Skeletal muscle tissue (tissue), 4 donors: ENCODE results near the gene AGO1. TPM values are rescaled to one million over a fixed set of nuclear protein-coding genes. Genes with fewer than 3 reads are reported as not detected.

Experiments
- H3K27ac ChIP-seq: one replicate; pipeline ENCODE4 v1.7.0; 2013; ENCODE audit warnings: mild to moderate bottlenecking, low read depth, low read length, inconsistent platforms
- H3K27me3 ChIP-seq, 3 donors: one replicate each; pipeline ENCODE4 v1.7.0; 2013; ENCODE audit warnings: low read length in 3 of 3; ENCODE audit not compliant: control insufficient read depth in 3 of 3, insufficient read depth in 3 of 3
- H3K36me3 ChIP-seq, 3 donors: one replicate each; pipeline ENCODE4 v1.7.0; 2013; ENCODE audit warnings: low read length in 3 of 3; ENCODE audit not compliant: control insufficient read depth in 3 of 3, insufficient read depth in 3 of 3
- H3K4me1 ChIP-seq, 3 donors: one replicate each; pipeline ENCODE4 v1.7.0; 2013; ENCODE audit warnings: low read length in 3 of 3, mild to moderate bottlenecking in 3 of 3; ENCODE audit not compliant: control insufficient read depth in 3 of 3, insufficient read depth in 3 of 3
- H3K4me3 ChIP-seq, 3 donors: one replicate each; pipeline ENCODE4 v1.7.0; 2013; ENCODE audit warnings: low read length in 3 of 3
- H3K9ac ChIP-seq, 3 donors: one replicate each; pipeline ENCODE4 v1.7.0; 2013; ENCODE audit warnings: low read length in 3 of 3, mild to moderate bottlenecking in 3 of 3, moderate library complexity in 2 of 3, low read depth in 1 of 3
- H3K9me3 ChIP-seq, 3 donors: one replicate each; pipeline ENCODE4 v1.7.0; 2013; ENCODE audit warnings: low read length in 3 of 3; ENCODE audit not compliant: control insufficient read depth in 3 of 3
- total RNA-seq: library from RNA; depleted of rRNA; stranded (reverse); fragments of >200 nt; gene quantifications from one replicate; pipeline ENCODE4 v1.2.3, GENCODE V29; 2014
- donor health status: Osteomylitis.

The AGO1 gene
- total RNA-seq, 1 donor from 2014 or later: 5.7 TPM

DNA sequence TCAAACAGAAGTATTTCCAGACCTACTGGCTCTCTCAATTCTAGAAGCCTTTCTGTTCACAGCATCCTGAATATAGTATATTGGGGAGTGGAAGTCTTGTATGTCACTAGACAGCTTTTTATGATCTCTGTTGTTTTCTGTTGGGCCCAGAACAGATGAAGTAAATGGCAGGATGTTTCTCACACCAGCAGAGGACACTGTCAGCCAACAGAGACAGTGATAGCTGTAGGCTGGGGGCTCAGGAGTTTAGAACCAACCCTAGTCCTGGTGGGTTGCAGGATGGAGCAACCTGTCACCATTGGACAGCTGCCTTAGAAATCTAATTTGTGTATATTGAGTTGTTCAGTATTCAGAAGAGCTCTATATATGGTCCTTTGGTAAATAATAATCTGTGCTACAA lies 16.9 kb downstream of the AGO1 start:
- no peak overlapping the region for H3K27ac ChIP-seq
- peaks cover 30 to 55% (median 34%) of the 10 kb centered on the region in 3 donors for H3K36me3 ChIP-seq
- no peak overlapping the region for H3K4me3 ChIP-seq
- no peaks in the 10 kb centered on the region for H3K9me3 ChIP-seq
- H3K4me1 ChIP-seq: no peaks in the 10 kb centered on the region
- no peaks in the 10 kb centered on the region for H3K27me3 ChIP-seq
- no peak overlapping the region for H3K9ac ChIP-seq

DNA sequence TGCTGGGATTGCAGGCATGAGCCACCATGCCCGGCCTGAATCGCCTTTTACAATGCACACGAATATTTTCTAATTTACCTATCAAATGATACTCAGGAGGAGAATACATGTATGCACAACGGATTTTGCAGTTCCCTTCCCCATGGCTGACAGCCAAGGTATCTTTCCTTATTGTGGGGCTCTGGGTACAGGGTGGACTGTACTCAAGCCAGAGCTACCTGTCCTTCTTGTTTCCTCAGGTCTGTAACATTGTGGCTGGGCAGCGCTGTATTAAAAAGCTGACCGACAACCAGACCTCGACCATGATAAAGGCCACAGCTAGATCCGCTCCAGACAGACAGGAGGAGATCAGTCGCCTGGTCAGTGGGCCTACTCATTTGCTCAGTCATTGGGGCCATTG lies 18.2 kb downstream of the AGO1 start:
- Histone ChIP-seq H3K27me3 (no peaks in the 10 kb centered on the region), H3K36me3 (peaks cover 31 to 54% (median 33%) of the 10 kb centered on the region in 3 donors), H3K4me3 (no peak overlapping the region), H3K27ac (no peak overlapping the region), H3K4me1 (no peaks in the 10 kb centered on the region), H3K9ac (no peak overlapping the region), H3K9me3 (no peaks in the 10 kb centered on the region)

DNA sequence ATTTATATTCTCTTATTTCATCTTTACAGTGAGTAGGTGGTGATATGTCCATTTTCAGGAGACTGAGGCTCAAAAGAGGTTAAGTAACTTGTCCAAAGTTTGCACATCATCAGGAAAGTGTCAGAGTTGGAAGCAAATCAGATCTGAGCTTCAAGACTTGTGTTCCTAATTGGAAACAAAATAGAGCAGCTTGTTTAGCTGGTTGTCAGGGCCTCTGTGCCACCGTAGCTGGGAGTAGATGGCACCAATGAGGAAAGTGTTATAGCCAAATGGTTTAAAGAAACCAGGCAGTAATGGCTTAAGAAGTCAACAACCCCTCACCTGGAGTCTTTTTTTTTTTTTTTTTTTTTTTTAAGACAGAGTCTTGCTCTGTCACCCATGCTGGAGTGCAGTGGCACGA lies 19.7 kb downstream of the AGO1 start:
- H3K9me3 ChIP-seq: no peaks in the 10 kb centered on the region
- H3K27me3 ChIP-seq: no peaks in the 10 kb centered on the region
- no peak overlapping the region for H3K9ac ChIP-seq
- peaks cover 42 to 53% (median 42%) of the 10 kb centered on the region in 3 donors for H3K36me3 ChIP-seq
- no peak overlapping the region for H3K27ac ChIP-seq
- no peaks in the 10 kb centered on the region for H3K4me1 ChIP-seq
- no peak overlapping the region for H3K4me3 ChIP-seq

DNA sequence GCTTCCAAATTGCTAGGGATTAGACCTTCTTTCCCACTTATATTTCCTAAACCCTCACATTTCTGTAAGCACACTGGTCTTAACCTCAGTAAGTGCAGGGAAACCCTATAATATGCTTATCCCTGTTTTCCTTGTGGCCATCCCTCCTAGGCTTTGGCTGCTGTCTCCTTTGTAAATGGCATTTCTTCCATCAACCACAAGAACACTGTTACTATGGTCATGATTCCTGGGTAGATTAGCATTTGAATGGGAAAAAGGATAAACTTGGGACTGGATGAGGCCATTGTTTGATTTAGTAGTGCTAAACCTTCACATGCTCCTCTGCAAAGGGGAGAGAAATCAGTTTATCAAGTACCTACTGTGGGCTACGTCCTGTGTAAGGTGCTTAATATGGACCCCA lies 31.7 kb downstream of the AGO1 start:
- Histone ChIP-seq H3K27me3 (no peaks in the 10 kb centered on the region), H3K4me3 (no peak overlapping the region), H3K27ac (no peak overlapping the region), H3K9ac (no peak overlapping the region), H3K4me1 (no peaks in the 10 kb centered on the region), H3K36me3 (peaks cover 60 to 73% (median 71%) of the 10 kb centered on the region in 3 donors), H3K9me3 (no peaks in the 10 kb centered on the region)

DNA sequence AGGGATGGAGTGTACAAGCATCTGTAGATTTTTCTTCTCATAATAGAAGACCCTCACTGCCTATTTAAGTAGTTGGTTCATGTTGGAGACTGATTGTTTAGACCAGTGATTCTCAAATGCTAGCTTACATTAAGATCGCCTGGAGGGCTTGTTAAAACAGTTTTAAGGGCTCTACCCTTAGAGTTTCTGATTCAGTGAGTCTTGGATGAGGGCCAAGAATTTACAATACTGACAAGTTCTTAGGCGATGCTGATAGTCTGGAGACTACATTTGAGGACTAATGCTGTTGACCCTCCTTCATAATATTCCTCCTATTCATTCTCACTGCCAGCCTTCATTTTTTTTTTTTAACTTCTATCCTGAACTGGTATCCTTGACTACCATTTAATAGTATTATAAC lies 32.7 kb downstream of the AGO1 start:
- H3K27ac ChIP-seq: no peak overlapping the region
- no peaks in the 10 kb centered on the region for H3K4me1 ChIP-seq
- peaks cover 67 to 72% (median 70%) of the 10 kb centered on the region in 3 donors for H3K36me3 ChIP-seq
- no peak overlapping the region for H3K4me3 ChIP-seq
- H3K27me3 ChIP-seq: no peaks in the 10 kb centered on the region
- no peaks in the 10 kb centered on the region for H3K9me3 ChIP-seq
- H3K9ac ChIP-seq: no peak overlapping the region

DNA sequence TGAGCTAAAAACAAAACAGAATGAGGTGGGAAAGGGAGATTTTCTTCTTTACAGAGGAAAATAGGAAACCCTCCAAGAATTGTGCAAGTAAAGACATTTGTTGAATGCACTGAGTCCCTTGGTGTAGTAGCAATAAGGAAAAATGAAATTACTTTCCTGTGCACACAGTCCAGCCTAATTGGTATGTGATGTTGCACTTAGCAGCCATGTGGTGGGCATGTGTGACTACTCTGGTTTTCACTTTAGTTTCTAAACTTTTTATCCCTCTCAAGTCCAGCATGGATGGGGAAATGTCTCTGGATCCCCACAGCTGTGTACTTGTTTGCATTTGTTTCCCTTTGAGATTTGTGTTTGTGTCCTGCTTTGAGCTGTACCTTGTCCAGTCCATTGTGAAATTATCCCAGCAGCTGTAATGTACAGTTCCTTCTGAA lies 40.8 kb downstream of the AGO1 start:
- H3K27me3 ChIP-seq: no peaks in the 10 kb centered on the region
- peaks cover 18 to 22% (median 19%) of the 10 kb centered on the region in 3 donors for H3K36me3 ChIP-seq
- H3K4me1 ChIP-seq: peaks cover 0 to 3% (median 0%) of the 10 kb centered on the region in 3 donors
- no peak overlapping the region for H3K4me3 ChIP-seq
- no peaks in the 10 kb centered on the region for H3K9me3 ChIP-seq
- H3K27ac ChIP-seq: no peak overlapping the region
- no peak overlapping the region for H3K9ac ChIP-seq

DNA sequence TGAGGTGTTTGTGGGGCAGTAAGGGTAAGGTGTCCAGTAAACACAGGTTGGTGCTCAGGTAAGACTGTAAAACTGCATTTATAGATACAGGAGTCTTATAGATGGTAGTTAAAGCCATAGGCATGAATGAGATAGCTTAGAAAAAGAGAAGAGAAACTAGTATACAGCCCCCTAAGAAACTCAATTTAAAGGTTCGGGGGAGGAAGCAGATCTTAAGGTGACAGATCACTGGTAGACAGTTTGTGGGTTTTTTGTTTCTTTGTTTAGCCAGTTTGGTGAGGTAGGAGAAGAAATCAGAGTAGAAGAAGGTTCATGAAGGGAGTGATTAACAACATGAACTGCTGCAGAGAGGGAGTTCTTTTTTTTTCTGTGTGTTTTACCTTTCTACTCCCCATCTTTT lies 41.8 kb downstream of the AGO1 start:
- peaks cover under 1 to 3% (median 3%) of the 10 kb centered on the region in 3 donors for H3K4me1 ChIP-seq
- no peak overlapping the region for H3K4me3 ChIP-seq
- peaks cover 7 to 12% (median 9%) of the 10 kb centered on the region in 3 donors for H3K36me3 ChIP-seq
- H3K9ac ChIP-seq: no peak overlapping the region
- no peaks in the 10 kb centered on the region for H3K27me3 ChIP-seq
- H3K9me3 ChIP-seq: no peaks in the 10 kb centered on the region
- H3K27ac ChIP-seq: no peak overlapping the region

DNA sequence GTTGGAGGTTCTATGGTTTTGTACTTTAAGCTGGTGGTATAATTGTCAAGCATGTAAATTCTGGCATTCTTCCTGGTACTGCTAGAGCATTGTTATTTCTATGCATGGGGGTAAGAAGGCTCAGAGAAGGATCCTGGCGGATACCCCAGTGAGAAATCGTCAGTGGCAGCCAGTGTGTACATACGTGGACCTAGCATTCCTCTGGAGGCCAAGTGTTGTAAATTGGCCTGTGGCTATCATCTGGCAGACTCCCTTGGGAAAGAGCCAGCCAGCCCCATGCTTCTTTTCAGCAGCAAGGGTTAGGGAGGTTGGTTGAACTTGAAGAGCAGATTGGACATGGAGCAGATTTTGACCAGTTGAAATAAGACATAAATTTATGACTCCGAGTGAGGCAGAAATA lies 42.7 kb downstream of the AGO1 start:
- Histone ChIP-seq H3K36me3 (peaks cover 0 to 10% (median 3%) of the 10 kb centered on the region in 3 donors), H3K9me3 (no peaks in the 10 kb centered on the region), H3K4me3 (no peak overlapping the region), H3K27me3 (no peaks in the 10 kb centered on the region), H3K9ac (no peak overlapping the region), H3K27ac (no peak overlapping the region), H3K4me1 (peaks cover 4 to 7% (median 6%) of the 10 kb centered on the region in 3 donors)

DNA sequence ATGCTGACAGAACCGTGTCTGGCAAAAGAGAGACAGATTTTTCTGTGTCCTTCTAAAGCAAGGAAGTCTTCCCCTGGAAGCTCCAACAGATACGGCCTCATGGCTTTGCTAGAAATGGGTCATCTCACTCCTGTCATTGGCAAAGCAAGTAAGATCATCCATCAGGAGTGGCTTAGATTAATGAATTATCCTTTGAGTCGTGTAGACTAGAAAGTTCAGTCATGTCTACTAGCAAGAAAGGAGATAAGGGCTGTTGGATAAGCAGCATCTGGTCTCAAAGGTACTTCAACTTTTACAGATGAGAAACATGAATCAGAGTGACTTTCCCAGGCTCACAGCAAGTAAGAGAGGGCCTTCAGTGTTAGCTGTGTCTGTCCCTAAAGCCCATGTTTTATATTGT lies 44.5 kb downstream of the AGO1 start:
- H3K27me3 ChIP-seq: no peaks in the 10 kb centered on the region
- no peak overlapping the region for H3K27ac ChIP-seq
- no peaks in the 10 kb centered on the region for H3K36me3 ChIP-seq
- H3K4me1 ChIP-seq: peaks cover 11 to 15% (median 13%) of the 10 kb centered on the region in 3 donors
- H3K9ac ChIP-seq: no peak overlapping the region
- H3K4me3 ChIP-seq: no peak overlapping the region
- H3K9me3 ChIP-seq: no peaks in the 10 kb centered on the region

DNA sequence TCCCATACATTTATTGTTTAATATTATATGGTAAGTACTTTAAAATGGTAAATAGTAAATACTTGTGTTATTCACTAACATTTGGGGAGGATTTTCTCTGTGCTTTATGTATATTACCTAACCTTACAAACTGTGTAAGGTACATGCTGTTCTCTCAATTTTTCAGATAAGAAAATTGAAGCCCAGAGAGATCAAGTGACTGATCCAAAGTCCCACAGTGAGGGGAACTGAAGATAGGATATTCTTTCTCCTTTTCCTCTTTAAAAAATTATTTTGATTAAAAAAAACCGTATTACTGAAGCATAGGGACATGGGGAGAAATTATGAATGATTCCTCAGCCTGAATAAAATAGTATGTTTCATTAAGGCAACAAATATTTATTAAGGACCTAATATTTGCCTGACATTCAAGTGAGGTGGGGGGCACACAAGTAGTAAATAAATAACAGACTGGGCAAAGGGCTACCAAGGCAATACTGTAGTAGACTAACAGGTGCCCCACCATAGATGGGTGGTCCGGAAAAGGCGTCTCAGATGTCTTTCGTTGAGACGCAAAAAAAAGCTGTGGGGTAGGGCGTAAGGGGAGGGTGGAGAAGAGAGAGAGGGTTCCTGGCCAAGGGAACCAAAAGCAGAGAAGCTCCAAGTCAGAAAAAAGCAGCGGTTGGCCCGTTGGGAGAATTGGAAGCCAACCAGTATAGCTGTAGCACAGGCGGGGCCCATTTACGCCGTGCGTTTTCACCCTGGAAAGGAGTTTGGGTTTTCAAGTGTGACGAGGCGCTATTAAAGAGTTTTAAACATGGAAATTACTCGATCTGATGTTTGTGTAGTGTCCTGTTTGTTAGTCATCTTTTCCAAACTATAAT lies 47.0 kb downstream of the AGO1 start:
- Histone ChIP-seq H3K36me3 (no peaks in the 10 kb centered on the region), H3K27me3 (no peaks in the 10 kb centered on the region), H3K4me1 (peaks cover 13 to 19% (median 15%) of the 10 kb centered on the region in 3 donors), H3K27ac (peak overlapping the region; percentile 98), H3K9me3 (no peaks in the 10 kb centered on the region), H3K9ac (peak overlapping the region; percentile 91 to 95 (median 95)), H3K4me3 (peak overlapping the region; percentile 85 to 93 (median 88))
